Measurements from ENCODE around the gene CDH26.

DNA sequence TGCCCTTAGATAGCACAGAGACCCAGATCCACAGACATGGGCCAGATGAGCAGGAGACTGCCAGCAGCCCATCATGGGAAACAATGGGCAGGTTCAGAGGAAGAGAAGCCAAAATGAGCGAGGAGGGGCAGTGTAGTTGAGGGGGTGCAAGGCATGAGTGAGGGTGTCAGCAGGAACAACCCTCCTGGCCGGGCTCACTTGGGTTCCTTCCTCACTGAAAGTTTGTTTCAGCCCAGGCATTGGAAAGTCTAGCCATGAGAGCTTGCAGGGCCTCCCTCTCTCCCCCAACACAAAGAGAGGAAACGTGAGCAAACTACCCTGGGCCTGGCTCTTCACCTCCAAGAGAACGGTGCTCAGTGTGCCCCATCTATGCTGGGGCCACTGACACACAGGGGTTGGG is 48.0 kb downstream of the CDH26 start:
- TF ChIP-seq, protein P1, sequence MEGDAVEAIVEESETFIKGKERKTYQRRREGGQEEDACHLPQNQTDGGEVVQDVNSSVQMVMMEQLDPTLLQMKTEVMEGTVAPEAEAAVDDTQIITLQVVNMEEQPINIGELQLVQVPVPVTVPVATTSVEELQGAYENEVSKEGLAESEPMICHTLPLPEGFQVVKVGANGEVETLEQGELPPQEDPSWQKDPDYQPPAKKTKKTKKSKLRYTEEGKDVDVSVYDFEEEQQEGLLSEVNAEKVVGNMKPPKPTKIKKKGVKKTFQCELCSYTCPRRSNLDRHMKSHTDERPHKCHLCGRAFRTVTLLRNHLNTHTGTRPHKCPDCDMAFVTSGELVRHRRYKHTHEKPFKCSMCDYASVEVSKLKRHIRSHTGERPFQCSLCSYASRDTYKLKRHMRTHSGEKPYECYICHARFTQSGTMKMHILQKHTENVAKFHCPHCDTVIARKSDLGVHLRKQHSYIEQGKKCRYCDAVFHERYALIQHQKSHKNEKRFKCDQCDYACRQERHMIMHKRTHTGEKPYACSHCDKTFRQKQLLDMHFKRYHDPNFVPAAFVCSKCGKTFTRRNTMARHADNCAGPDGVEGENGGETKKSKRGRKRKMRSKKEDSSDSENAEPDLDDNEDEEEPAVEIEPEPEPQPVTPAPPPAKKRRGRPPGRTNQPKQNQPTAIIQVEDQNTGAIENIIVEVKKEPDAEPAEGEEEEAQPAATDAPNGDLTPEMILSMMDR (IDR thresholded peaks at IDR 0.05; ENCODE audit: insufficient read depth, low read length, poor library complexity, severe bottlenecking) = no peak
- no peak for TF ChIP-seq EZH2phosphoT487 (conservative IDR thresholded peaks at IDR 0.05; ENCODE audit: low read length)
